Non-pigmented ciliary epithelial cell (primary cell): ENCODE results near the gene SOCS3.
"Not testable (repeated sequence)": the region's sequence is repeated elsewhere in the genome, so short reads cannot be mapped to it uniquely, and the experiment has no call there.

Experiments
- DNase-seq: peaks from one replicate; pipeline ENCODE4 v3.0.0-alpha.2; 2010; ENCODE audit warnings: low read depth

Gene SOCS3

GRCh38 chr17:78329263-78330059, 30.4 kb downstream of the SOCS3 start:
- DNase-seq: no peak

- DNase-seq: no peak
Observed at GRCh38 chr17:78327880-78328279, 32.0 kb downstream of the SOCS3 start.

- no peak for DNase-seq
Observed at GRCh38 chr17:78325076-78325687, 34.7 kb downstream of the SOCS3 start.

- DNase-seq: no peak
Observed at GRCh38 chr17:78324391-78325075, 35.3 kb downstream of the SOCS3 start.

GRCh38 chr17:78323826-78324390, 36.0 kb downstream of the SOCS3 start:
- DNase-seq: no peak

- no peak for DNase-seq
Observed at GRCh38 chr17:78322858-78323455, 36.9 kb downstream of the SOCS3 start.

GRCh38 chr17:78322327-78322857, 37.5 kb downstream of the SOCS3 start:
- DNase-seq: no peak

GRCh38 chr17:78318843-78319242, 41.0 kb downstream of the SOCS3 start:
- no peak for DNase-seq

- no peak for DNase-seq
Observed at GRCh38 chr17:78318407-78318806, 41.5 kb downstream of the SOCS3 start.

- DNase-seq: no peak
Observed at GRCh38 chr17:78317794-78318400, 42.0 kb downstream of the SOCS3 start.

- DNase-seq: no peak
Observed at GRCh38 chr17:78316867-78317789, 42.7 kb downstream of the SOCS3 start.

- DNase-seq: no peak
Observed at GRCh38 chr17:78316115-78316866, 43.6 kb downstream of the SOCS3 start.

- DNase-seq: no peak
Observed at GRCh38 chr17:78315355-78316114, 44.3 kb downstream of the SOCS3 start.

- DNase-seq: no peak
Observed at GRCh38 chr17:78314683-78315354, 45.1 kb downstream of the SOCS3 start.

GRCh38 chr17:78313735-78314648, 45.9 kb downstream of the SOCS3 start:
- no peak for DNase-seq

- DNase-seq: not testable (repeated sequence)
Observed at GRCh38 chr17:78309659-78310255, 50.1 kb downstream of the SOCS3 start.
